ENCODE measurements around the gene GLIS1. TPM values are rescaled to one million over a fixed set of nuclear protein-coding genes. Genes with fewer than 3 reads are reported as not detected.

Gene GLIS1
- total and polyA plus RNA-seq, 2 experiments from 2014 or later = 0.26 to 0.31 TPM

GRCh38 chr1:53549287-53549686, 189.7 kb downstream of the GLIS1 start (continued):
- TF ChIP-seq ZNF462 (CRISPR knock-in tag; IDR thresholded peaks at IDR 0.05) = no peak
- no peak for TF ChIP-seq EZH2phosphoT487 (IDR thresholded peaks at IDR 0.05; ENCODE audit: unreplicated experiment)

GRCh38 chr1:53548031-53548491, 190.9 kb downstream of the GLIS1 start:
- Mint-ChIP-seq H3K9me3 (no peaks in the 10 kb centered on the region), H3K36me3 (ENCODE audit: low read depth) (no peaks in the 10 kb centered on the region), H3K4me3 (no peak overlapping the region), H3K27me3 (ENCODE audit: insufficient read depth, low read depth, poor library complexity) (peaks cover 14% of the 10 kb centered on the region), H3K27ac (no peak overlapping the region), H3K4me1 (peaks cover 15% of the 10 kb centered on the region)
- no peaks in the 10 kb centered on the region for H3K27me3 ChIP-seq (ENCODE audit: insufficient read depth)
- DNase-seq (ENCODE audit: low spot score) = no peak
- no peak overlapping the region for H3K27ac ChIP-seq (ENCODE audit: low read depth)
- no peaks in the 10 kb centered on the region for H4K20me1 ChIP-seq (replicated peaks; ENCODE audit: insufficient read depth)
- no peak overlapping the region for H2AFZ ChIP-seq
- no peak for ATAC-seq
- H3F3A ChIP-seq (replicated peaks; ENCODE audit: low read depth) = no peaks in the 10 kb centered on the region
- no peak overlapping the region for H3K4me2 ChIP-seq
- peaks cover 12% of the 10 kb centered on the region; the same call in 1 of the 2 replicates for H3K4me1 ChIP-seq (ENCODE audit: insufficient read depth)
- H3K79me2 ChIP-seq (replicated peaks; ENCODE audit: insufficient read depth) = no peaks in the 10 kb centered on the region
- no peak overlapping the region for H3K4me3 ChIP-seq
- no peaks in the 10 kb centered on the region for H3K36me3 ChIP-seq (ENCODE audit: insufficient read depth)
- no peaks in the 10 kb centered on the region for H3K9me2 ChIP-seq (ENCODE audit: insufficient read depth)
- TF ChIP-seq REST (IDR thresholded peaks at IDR 0.05; ENCODE audit: unreplicated experiment) = no peak
- no peak for TF ChIP-seq POLR2AphosphoS5 (IDR thresholded peaks at IDR 0.05; ENCODE audit: low read depth)
- no peak for TF ChIP-seq CTCF (conservative IDR thresholded peaks at IDR 0.05; ENCODE audit: low read depth in 2 of 2)
- TF ChIP-seq NANOG (IDR thresholded peaks at IDR 0.05; ENCODE audit: borderline replicate concordance) = no peak
- no peak for TF ChIP-seq ZNF331 (CRISPR knock-in tag; IDR thresholded peaks at IDR 0.05; ENCODE audit: low read depth)
- no peak for TF ChIP-seq EZH2phosphoT487 (IDR thresholded peaks at IDR 0.05; ENCODE audit: unreplicated experiment)
- TF ChIP-seq ETS1 (IDR thresholded peaks at IDR 0.05) = no peak
- TF ChIP-seq STAT1 (IDR thresholded peaks at IDR 0.05; ENCODE audit: unreplicated experiment) = no peak
- TF ChIP-seq JUNB (IDR thresholded peaks at IDR 0.05; ENCODE audit: unreplicated experiment) = no peak
- no peak for TF ChIP-seq ZNF114 (CRISPR knock-in tag; IDR thresholded peaks at IDR 0.05)

Measured in GM23338 (cell line).